Testis (tissue), 3 donors: ENCODE measurements around the gene RNF180. TPM values are rescaled to one million over a fixed set of nuclear protein-coding genes. Genes with fewer than 3 reads are reported as not detected.

Experiments used
- DNase-seq: peaks from one replicate; pipeline ENCODE4 v3.0.0-alpha.2; 2019
- H3K27ac ChIP-seq, 2 donors: fragments of 200-600 bp; sonication (generic); one replicate each; pipeline ENCODE4 v1.5.1; 2019
- H3K27me3 ChIP-seq: fragments of 200-600 bp; sonication (generic); one replicate; pipeline ENCODE4 v1.5.1; 2019
- H3K36me3 ChIP-seq: fragments of 200-600 bp; sonication (generic); one replicate; pipeline ENCODE4 v1.5.1; 2017; ENCODE audit warnings: low read depth; ENCODE audit errors: missing control alignments
- H3K4me1 ChIP-seq: fragments of 200-600 bp; sonication (generic); one replicate; pipeline ENCODE4 v1.5.1; 2019
- H3K4me3 ChIP-seq, 2 donors: fragments of 200-600 bp; sonication (generic); one replicate each; pipeline ENCODE4 v1.5.1; 2017 to 2019
- H3K9me3 ChIP-seq: fragments of 200-600 bp; sonication (generic); one replicate; pipeline ENCODE4 v1.5.1; 2017
- CTCF ChIP-seq, 3 experiments: fragments of 450-650 bp in 2 of 3; fragments of 200-600 bp in 1 of 3; sonication (generic) in 1 of 3; IDR thresholded peaks; one replicate each; pipeline ENCODE4 v1.5.1; 2016 to 2019; ENCODE audit warnings: antibody characterized with exemption in 3 of 3, mild to moderate bottlenecking in 2 of 3, moderate library complexity in 1 of 3
- POLR2A ChIP-seq: fragments of 450-650 bp; IDR thresholded peaks from one replicate; pipeline ENCODE4 v1.6.1; 2017; ENCODE audit warnings: antibody characterized with exemption, mild to moderate bottlenecking, moderate library complexity
- WGBS, 2 donors: methylation state at CpG; one replicate each; pipeline ENCODE4 v1.1.5; 2018; 5-methylcytosine and 5-hydroxymethylcytosine counted together
- intact Hi-C: fragments of 100-400 bp; cut with DNase I; formaldehyde crosslinking; loops from one replicate; pipeline ENCODE4 v1.15.1; 2023; ENCODE audit warnings: low total_unique reads
- polyA plus RNA-seq: library from polyadenylated mRNA; stranded (reverse); fragments of 350-450 nt; fragmentation: Illumina TruSeq; extraction: RNeasy Lipid Tissue Mini Kit (QIAGEN cat#74804); gene quantifications from one replicate; pipeline ENCODE4 v1.2.3, GENCODE V29; 2014; ENCODE audit warnings: low read depth, low replicate concordance; ENCODE audit not compliant: insufficient read depth
- total RNA-seq, 2 donors: library from RNA; depleted of rRNA; stranded (reverse); fragments of >200 nt; gene quantifications; one replicate each; pipeline ENCODE4 v1.2.3, GENCODE V29; 2016

RNF180 gene
- total and polyA plus RNA-seq, 3 donors from 2014 or later: 4.5 to 25.6 (median 23.1) TPM

- intact Hi-C loops: loop anchor here (10.0 kb wide), 1 partner anchor 46 kb away; no protein-coding TSS in a partner anchor
- H3K27me3 ChIP-seq: no peaks in the 10 kb centered on the region
- H3K36me3 ChIP-seq: no peaks in the 10 kb centered on the region
- DNase-seq: no peak
- no peak overlapping the region for H3K27ac ChIP-seq
- no peaks in the 10 kb centered on the region for H3K4me1 ChIP-seq
- TF ChIP-seq CTCF (IDR thresholded peaks at IDR 0.05): no peak
- no peak for TF ChIP-seq POLR2A
- H3K9me3 ChIP-seq: no peaks in the 10 kb centered on the region
- H3K4me3 ChIP-seq: no peak overlapping the region
Observed at GRCh38 chr5:64149268-64149667, 16.4 kb upstream of the RNF180 start.

GRCh38 chr5:64149857-64150521, 15.7 kb upstream of the RNF180 start:
- Histone ChIP-seq H3K4me1 (no peaks in the 10 kb centered on the region), H3K9me3 (no peaks in the 10 kb centered on the region), H3K36me3 (no peaks in the 10 kb centered on the region), H3K27me3 (no peaks in the 10 kb centered on the region), H3K27ac (no peak overlapping the region), H3K4me3 (no peak overlapping the region)
- intact Hi-C loops: loop anchor here (10.0 kb wide), 1 partner anchor 45 kb away; no protein-coding TSS in a partner anchor
- WGBS, 2 donors: 95 to 97% methylated on average over 4 to 27 of the region's 33 CpGs
- no peak for DNase-seq
- TF ChIP-seq POLR2A (no peak), CTCF (IDR thresholded peaks at IDR 0.05) (no peak)

GRCh38 chr5:64156261-64156660, 9.4 kb upstream of the RNF180 start:
- DNase-seq: no peak
- Histone ChIP-seq H3K36me3 (no peaks in the 10 kb centered on the region), H3K27ac (no peak overlapping the region), H3K27me3 (no peaks in the 10 kb centered on the region), H3K9me3 (no peaks in the 10 kb centered on the region), H3K4me1 (no peaks in the 10 kb centered on the region), H3K4me3 (no peak overlapping the region)
- 69 to 86% methylated on average over 1 of the region's 1 CpG for WGBS, 2 donors
- intact Hi-C loops: no loop called here
- TF ChIP-seq CTCF (IDR thresholded peaks at IDR 0.05) (no peak), POLR2A (no peak)

GRCh38 chr5:64158827-64159226, 6.8 kb upstream of the RNF180 start:
- 98 to 100% methylated on average over 2 of the region's 2 CpGs for WGBS, 2 donors
- H3K27me3 ChIP-seq: no peaks in the 10 kb centered on the region
- TF ChIP-seq POLR2A: no peak
- TF ChIP-seq CTCF (IDR thresholded peaks at IDR 0.05): no peak
- H3K36me3 ChIP-seq: no peaks in the 10 kb centered on the region
- no peaks in the 10 kb centered on the region for H3K4me1 ChIP-seq
- no peak for DNase-seq
- intact Hi-C loops: no loop called here
- no peak overlapping the region for H3K27ac ChIP-seq
- no peak overlapping the region for H3K4me3 ChIP-seq
- H3K9me3 ChIP-seq: no peaks in the 10 kb centered on the region

GRCh38 chr5:64160201-64160600, 5.4 kb upstream of the RNF180 start:
- Histone ChIP-seq H3K36me3 (no peaks in the 10 kb centered on the region), H3K4me1 (no peaks in the 10 kb centered on the region), H3K9me3 (no peaks in the 10 kb centered on the region), H3K27ac (no peak overlapping the region), H3K4me3 (no peak overlapping the region), H3K27me3 (no peaks in the 10 kb centered on the region)
- intact Hi-C loops: no loop called here
- 94 to 98% methylated on average over 6 of the region's 6 CpGs for WGBS, 2 donors
- no peak for DNase-seq
- TF ChIP-seq CTCF (IDR thresholded peaks at IDR 0.05) (no peak), POLR2A (no peak)
